Stimulated activated CD8-positive, alpha-beta memory T cell treated with anti-CD3 and anti-CD28 coated beads, Interleukin-4, amount 100 ng/mL, for 48 hours (primary cell): ENCODE data around the gene ITIH3.
"Not testable (repeated sequence)": the region's sequence is repeated elsewhere in the genome, so short reads cannot be mapped to it uniquely, and the experiment has no call there.

Source experiments
- DNase-seq: peaks from one replicate; pipeline ENCODE4 v3.0.0-alpha.2; 2020

Gene ITIH3

GRCh38 chr3:52794612-52795099 is at the start of gene ITIH3:
Gene ITIH3, plus strand, starts transcription at chr3:52794796. Its CDS starts 8 bp downstream, at chr3:52794804.
- no peak for DNase-seq

DNA sequence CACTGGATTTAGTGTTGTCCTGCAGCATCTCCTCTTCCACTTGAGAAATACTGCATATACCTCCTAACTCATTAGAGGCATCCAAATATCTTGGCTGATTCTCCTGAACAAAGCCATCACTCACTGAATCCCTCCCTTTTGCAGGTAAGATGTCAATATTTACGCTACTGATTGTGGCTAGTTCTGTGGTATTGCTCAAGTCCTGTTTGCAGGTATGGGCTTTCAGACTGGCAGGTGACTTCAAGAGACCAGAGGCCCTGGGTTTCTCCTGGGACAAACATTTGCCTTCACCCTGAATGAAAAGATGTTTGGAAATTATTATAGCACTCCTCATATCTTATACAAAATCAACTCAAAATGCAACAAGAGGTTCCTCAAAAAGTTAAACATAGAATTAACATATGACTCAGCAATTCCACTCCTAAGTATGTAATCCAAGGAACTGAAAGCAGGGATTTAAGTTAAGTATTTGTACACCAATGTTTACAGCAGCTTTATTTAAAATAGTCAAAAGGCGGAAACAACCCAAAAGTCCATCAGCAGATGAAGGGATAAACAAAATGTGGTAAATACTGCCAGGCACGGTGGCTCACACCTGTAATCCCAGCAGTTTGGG is 42.4 kb upstream of the ITIH3 start:
- DNase-seq, result no peak

GRCh38 chr3:52754373-52754772 is 40.2 kb upstream of the ITIH3 start:
- no peak for DNase-seq

GRCh38 chr3:52756141-52756540 is 38.5 kb upstream of the ITIH3 start:
- no peak for DNase-seq

DNA sequence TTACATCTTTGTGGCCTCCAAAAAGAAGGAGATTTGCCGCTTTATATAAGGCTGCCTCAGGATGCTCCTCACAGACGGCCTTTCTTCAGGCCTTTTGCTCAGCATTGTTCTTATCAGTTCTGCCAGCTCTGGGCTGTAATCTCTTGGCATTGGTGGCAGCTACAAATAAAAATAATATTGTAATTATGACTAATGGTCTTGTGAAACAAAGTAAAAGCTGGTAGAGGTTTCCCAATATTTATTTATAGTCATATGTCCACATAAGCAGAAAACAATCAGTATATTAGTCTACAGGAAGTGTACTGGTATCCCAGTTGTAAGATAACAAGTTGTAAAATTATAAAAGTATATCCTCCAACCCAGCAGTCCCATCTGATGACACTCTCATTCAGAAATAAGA is 31.1 kb upstream of the ITIH3 start:
- no peak for DNase-seq

DNA sequence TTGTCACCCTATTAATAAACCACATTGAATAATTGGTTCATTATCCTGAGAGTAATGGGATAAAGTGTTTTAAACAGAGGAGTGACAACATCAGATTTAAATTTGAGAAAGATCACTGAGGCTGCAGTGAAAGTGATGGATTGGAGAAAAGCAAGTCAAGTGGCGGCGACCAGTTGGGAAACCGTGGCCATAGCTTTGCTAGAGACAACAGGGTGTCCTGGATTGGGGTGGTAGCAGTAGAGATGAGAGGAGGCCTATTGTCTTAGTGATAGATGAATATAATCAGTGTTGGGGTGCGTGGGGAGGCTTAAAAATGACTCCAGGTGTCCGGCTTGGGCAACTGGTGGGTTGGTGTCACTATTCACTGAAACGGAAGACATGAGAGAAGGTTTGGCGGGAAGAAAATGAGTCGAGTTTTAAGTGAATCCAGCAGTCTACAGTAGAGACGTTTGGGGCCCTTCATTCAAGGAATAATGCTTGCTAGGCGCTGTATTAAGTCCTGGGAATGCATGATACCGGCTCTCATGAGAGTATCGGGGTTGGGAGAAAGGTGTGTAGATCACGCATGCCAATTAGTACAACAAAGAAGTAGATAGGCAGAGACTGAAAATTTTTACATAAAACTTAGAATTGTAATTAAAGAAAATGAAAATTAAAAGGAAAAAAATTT is 24.7 kb upstream of the ITIH3 start:
- no peak for DNase-seq

- peak; percentile 93 for DNase-seq
Measured at GRCh38 chr3:52770496-52771333, 23.9 kb upstream of the ITIH3 start, which contains the start of gene NEK4. Gene NEK4, minus strand, starts transcription at chr3:52770940. Its CDS starts 194 bp downstream, at chr3:52770746.

DNA sequence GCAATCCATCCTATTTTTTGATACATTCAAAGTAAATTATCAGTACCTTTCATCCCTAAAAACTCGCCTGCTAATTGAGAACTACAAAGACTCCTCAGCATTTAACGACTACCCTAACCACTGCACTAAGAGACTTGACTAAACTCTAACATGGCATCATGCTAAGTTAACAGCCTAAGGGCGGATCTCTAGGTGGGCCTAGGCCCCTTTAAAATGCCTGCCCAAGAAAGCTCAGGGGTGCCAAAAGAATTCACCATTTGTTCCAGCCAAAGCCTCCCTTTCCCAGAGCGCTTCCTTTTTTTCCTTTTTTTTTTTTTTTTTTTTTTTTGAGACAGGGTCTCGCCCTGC is 23.3 kb upstream of the ITIH3 start:
- no peak for DNase-seq

- no peak for DNase-seq
Measured at GRCh38 chr3:52771702-52772101, 22.9 kb upstream of the ITIH3 start.

GRCh38 chr3:52773361-52774065 is 21.1 kb upstream of the ITIH3 start:
- DNase-seq, result no peak

DNA sequence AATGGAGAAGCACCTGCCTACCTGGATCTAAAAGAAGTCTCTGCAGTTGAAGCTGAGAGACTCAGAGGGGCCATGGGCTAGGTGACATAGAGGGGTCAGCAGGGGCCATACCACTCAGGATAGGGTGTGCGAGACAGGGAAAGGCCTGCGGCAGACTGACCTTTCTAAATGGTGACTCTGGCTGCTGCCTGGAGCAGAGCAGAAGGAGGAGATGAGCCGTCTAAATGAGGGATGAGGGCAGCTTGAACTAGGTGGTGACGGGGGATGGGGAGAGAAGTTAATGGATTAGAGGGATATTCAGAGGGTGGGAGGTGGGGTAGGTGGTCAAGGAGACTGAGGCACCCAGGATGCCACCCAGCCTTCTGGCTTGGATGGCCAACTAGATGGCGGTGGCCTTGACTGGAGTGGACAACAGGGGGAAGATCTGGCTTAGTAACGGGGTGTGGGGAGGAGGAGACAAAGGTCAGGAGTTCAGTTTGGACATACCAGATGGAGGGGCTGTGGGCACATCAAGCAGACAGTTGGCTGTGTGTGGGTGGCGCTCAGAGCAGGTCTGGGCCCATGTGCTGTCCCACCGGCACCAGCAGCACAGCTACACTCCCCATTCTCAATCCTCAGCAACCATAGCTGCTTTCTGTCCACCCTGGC is 20.4 kb upstream of the ITIH3 start:
- DNase-seq, result no peak

DNA sequence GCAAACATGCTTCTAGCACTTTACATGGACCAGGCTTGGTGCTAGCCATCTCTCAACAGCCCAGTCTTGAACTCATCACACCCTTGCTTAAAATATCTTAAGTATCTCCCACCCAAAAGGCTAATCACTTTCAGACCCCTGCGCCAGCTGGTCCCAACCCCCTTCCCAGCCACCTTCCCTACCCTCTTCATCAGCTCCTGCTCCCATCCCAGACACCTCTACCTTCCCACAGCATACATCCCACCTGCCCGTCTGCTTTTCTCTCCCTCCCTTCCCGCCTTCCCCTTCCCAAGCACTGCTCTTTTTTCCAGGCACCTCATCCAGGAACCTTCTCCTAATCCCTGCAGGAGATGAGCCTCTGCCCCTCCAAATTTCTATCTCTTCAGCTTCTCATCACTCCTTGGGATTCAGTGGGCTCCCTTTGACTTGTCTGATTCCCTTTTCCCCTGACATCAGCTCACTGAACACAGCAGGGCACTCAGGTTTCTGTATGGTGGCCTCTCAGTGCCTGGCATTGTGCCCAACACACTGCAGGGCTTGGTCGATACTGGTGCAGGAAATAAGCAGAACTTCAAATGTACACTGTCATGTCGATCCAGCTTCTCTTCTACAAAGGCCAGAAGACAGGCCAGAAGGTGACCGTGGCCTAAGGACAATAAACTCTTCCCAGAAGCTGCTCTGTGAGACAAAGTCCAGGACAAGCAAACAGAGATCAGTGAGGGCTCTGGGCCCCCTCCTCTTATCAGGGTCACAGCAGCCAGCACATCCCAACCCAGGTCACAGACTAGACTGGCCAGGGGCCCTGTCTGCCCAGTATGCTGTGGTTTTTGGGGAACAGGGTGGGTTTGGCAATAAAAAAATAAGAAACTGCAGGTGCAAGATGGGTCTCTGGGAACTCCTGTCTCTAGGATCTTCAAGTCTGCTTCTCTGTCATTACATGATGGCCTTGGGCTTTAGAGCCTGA is 19.4 kb upstream of the ITIH3 start:
- DNase-seq, result no peak

DNA sequence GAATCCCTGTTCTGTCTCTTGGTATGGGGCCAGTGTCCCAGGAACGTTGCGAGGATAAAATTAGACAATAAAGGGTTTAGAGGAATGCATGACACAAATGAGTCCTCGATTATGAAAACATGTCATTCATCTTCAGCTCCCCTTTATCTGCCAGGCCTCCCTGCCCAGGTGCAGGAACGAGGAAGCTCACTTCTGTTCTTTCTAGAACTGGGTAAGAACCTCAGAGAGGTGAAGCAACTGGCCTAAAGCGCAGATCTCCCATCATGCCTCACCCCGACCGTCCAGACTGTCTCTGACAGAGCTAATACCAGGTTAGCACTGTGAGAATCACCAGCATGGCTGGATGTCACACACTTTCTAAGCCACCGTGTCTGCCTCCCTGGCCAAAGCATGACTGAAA is 18.7 kb upstream of the ITIH3 start:
- DNase-seq, result no peak

- not testable (repeated sequence) for DNase-seq
Measured at GRCh38 chr3:52776486-52776885, 18.1 kb upstream of the ITIH3 start.

DNA sequence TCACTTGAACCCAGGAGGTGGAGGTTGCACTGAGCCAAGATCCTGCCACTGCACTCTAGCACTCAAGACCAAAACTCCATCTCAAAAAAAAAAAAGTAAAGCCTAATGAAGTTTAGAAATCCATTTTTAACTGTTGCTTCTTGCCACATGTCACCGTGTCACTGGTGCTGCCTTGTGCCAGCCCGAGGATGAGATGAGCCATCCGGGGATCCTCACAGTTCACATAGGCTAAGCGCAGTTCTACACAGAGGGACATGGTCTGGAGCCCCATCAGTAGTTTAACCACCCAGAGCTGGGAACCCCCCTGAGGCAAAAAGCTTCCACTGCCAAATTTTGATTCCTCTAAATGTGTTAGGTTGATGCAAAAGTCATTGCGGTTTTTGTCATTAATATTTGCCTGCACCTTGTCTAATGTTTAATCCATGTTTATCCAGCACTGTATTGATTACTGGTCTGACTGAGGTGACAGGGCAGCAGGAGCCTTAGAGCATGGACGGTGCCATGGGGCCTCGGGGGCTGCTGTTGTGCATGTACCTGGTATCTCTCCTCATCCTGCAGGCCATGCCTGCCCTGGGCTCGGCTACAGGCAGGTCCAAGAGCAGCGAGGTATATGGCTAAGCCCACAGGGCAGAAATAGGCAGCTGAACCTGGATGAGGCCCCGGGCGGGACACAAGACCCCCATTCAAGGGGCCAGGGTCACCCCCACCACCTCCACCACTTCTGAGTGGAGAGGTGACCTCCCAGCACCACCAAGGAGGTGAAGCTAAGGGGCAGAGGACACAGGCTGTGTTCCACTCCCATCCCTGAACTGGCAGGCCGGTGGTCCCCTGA is 17.3 kb upstream of the ITIH3 start, which contains the start of gene ITIH1:
Gene ITIH1, plus strand, starts transcription at position 473 of the 832 bp plus-strand sequence. Its CDS starts 17 bp downstream, at position 490.
- peak; percentile 8 for DNase-seq

GRCh38 chr3:52777959-52778805 is 16.4 kb upstream of the ITIH3 start:
- peak; percentile 23 for DNase-seq

DNA sequence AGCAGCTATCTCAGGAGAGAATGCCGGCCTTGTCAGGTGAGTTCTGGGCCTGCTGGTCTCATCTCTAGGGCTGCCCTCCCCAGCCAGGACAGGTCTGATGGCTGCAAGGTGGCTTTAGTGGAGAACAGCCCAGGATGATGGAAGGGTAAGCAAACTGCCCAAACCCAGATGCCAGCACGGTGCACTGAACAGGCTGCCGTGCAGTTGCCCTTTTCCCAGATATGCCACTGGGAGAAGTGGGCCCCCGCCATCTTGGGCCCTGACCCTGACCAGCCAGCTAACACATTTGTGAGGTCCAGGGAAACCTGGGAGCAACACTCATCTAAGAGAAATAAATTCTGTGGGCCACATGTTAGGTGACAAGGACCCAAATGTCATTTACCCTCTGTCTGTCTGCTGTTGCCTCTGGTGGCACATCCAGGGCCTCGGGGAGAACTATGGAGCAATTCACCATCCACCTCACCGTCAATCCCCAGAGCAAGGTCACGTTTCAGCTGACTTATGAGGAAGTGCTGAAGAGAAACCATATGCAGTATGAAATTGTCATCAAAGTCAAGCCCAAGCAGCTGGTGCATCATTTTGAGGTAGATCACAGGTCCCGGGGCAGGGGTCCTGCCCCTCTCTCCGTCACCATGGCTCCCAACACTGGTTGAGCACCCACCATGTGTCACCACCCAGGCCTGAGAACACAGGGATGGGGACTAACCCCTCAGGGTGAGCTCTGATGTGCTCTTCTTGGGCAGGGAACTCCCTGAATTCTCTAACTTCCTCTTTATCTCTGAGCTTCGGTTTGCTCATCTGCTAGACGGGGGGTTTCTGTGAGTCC is 15.4 kb upstream of the ITIH3 start:
- DNase-seq, result peak; percentile 17
